Measurements from ENCODE around the gene PDIK1L. TPM values are rescaled to one million over a fixed set of nuclear protein-coding genes. Genes with fewer than 3 reads are reported as not detected.
"Not testable (repeated sequence)": the region's sequence is repeated elsewhere in the genome, so short reads cannot be mapped to it uniquely, and the experiment has no call there.

PDIK1L gene
- total and polyA plus RNA-seq, 4 donors, result 3.2 to 9.2 (median 4.8) TPM

DNA sequence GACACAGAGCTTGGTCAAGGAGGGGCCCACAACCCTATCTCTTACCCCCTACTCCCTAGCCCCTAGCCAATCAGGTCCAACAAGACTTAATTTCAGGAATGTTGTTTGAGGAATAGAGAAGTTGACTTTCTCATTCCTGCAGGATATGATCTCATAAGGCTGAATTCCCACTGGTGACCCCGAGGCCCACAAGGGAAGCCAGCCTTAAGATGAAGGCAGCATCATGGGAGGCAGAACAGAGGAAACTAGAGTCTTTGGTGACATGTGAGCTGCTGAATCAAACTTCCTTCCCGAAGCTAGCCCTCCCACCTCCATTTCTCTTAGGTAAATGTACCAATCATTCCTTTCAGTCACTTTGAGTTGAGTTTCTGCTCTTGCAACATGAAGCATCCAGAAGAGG, 9.1 kb upstream of the PDIK1L start:
- Histone ChIP-seq H3K9me3 (ENCODE audit: control insufficient read depth in 4 of 4, low read length in 3 of 4) (no peaks in the 10 kb centered on the region), H3K36me3 (ENCODE audit: control insufficient read depth in 4 of 4, insufficient read depth in 3 of 4, low read depth in 1 of 4, low read length in 3 of 4) (no peaks in the 10 kb centered on the region), H3K27ac (ENCODE audit: low read depth in 1 of 2, low read length in 2 of 2) (no peak overlapping the region), H3K9ac (ENCODE audit: low read depth in 1 of 2, low read length in 2 of 2) (no peak overlapping the region), H3K4me1 (ENCODE audit: control insufficient read depth in 4 of 4, insufficient read depth in 4 of 4, low read length in 3 of 4) (no peaks in the 10 kb centered on the region), H3K4me3 (ENCODE audit: low read depth in 1 of 3, low read length in 3 of 3) (no peak overlapping the region), H3K27me3 (ENCODE audit: control insufficient read depth in 4 of 4, insufficient read depth in 4 of 4, low read length in 3 of 4) (peaks cover 0 to 3% (median 0%) of the 10 kb centered on the region in 4 donors)
- TF ChIP-seq JUND (IDR thresholded peaks at IDR 0.05) (no peak), SP1 (IDR thresholded peaks at IDR 0.05) (no peak), FOXA2 (IDR thresholded peaks at IDR 0.05) (no peak), RXRA (IDR thresholded peaks at IDR 0.05) (no peak), HNF4G (IDR thresholded peaks at IDR 0.05) (no peak)
- TF ChIP-seq, protein P1, sequence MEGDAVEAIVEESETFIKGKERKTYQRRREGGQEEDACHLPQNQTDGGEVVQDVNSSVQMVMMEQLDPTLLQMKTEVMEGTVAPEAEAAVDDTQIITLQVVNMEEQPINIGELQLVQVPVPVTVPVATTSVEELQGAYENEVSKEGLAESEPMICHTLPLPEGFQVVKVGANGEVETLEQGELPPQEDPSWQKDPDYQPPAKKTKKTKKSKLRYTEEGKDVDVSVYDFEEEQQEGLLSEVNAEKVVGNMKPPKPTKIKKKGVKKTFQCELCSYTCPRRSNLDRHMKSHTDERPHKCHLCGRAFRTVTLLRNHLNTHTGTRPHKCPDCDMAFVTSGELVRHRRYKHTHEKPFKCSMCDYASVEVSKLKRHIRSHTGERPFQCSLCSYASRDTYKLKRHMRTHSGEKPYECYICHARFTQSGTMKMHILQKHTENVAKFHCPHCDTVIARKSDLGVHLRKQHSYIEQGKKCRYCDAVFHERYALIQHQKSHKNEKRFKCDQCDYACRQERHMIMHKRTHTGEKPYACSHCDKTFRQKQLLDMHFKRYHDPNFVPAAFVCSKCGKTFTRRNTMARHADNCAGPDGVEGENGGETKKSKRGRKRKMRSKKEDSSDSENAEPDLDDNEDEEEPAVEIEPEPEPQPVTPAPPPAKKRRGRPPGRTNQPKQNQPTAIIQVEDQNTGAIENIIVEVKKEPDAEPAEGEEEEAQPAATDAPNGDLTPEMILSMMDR (IDR thresholded peaks at IDR 0.05; ENCODE audit: low read depth, low read length, missing input control), result no peak
- TF ChIP-seq, protein P2, sequence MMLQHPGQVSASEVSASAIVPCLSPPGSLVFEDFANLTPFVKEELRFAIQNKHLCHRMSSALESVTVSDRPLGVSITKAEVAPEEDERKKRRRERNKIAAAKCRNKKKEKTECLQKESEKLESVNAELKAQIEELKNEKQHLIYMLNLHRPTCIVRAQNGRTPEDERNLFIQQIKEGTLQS (IDR thresholded peaks at IDR 0.05), result no peak
- TF ChIP-seq, protein P3, sequence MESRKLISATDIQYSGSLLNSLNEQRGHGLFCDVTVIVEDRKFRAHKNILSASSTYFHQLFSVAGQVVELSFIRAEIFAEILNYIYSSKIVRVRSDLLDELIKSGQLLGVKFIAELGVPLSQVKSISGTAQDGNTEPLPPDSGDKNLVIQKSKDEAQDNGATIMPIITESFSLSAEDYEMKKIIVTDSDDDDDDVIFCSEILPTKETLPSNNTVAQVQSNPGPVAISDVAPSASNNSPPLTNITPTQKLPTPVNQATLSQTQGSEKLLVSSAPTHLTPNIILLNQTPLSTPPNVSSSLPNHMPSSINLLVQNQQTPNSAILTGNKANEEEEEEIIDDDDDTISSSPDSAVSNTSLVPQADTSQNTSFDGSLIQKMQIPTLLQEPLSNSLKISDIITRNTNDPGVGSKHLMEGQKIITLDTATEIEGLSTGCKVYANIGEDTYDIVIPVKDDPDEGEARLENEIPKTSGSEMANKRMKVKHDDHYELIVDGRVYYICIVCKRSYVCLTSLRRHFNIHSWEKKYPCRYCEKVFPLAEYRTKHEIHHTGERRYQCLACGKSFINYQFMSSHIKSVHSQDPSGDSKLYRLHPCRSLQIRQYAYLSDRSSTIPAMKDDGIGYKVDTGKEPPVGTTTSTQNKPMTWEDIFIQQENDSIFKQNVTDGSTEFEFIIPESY (IDR thresholded peaks at IDR 0.05), result no peak
- WGBS, result 65% methylated on average over 2 of the region's 2 CpGs
- no peak for DNase-seq (ENCODE audit: low spot score)

DNA sequence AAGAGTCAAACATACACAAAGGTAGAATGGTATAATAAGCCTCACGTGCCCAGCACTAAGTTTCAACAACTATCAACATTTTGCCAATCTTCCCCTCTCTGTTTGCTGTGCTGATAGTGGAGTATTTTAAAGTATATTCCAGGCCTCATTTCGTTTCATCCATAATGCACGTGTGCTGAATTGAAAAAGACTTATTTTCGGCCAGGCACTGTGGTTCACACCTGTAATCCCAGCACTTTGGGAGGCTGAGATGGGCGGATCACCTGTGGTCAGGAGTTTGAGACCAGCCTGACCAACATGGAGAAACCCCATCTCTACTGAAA, 6.4 kb upstream of the PDIK1L start:
- not testable (repeated sequence) for H3K9ac ChIP-seq (ENCODE audit: low read depth in 1 of 2, low read length in 2 of 2)

DNA sequence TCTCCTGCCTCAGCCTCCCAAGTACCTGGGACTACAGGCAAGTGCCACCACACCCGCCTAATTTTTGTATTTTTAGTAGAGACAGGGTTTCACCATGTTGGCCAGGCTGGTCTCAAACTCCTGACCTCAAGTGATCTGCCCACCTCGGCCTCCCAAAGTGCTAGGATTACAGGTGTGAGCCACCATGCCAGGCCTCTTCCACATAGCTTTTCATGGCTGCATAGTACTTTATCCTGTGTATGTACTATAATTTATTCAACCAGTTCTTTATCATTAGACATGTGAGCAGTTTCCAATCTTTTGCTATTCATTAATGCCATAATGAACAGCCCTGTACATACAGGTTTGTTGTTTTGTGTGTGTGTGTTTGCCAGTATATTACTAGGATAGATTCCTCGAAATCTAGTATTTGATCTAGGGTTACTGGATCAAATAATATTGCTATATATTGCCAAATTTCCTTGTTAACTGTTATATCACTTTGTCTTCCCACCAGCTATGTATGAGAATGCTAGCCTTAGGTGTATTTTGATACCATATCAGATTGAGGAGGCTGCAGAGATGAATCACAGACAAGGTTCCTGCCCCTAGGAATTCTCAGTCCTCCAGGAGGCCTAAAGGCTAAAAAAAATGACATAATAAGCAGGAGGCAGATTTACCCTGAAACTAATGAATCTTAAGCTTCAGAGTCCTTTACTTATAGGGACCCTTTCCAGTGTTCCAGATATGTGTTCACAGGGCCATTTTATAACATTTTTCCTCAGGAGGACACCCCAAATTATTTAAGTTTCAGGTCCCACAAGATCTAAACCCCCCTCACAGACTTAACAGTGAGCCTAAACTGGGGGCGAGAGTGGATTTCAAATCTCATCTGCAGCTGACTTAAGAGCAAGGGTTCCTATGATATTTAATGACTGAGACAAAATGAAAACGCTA, 2.1 kb upstream of the PDIK1L start:
- Histone ChIP-seq H3K9me3 (ENCODE audit: control insufficient read depth in 4 of 4, low read length in 3 of 4) (no peaks in the 10 kb centered on the region), H3K4me1 (ENCODE audit: control insufficient read depth in 4 of 4, insufficient read depth in 4 of 4, low read length in 3 of 4) (peaks cover 9 to 26% (median 25%) of the 10 kb centered on the region in 4 donors), H3K36me3 (ENCODE audit: control insufficient read depth in 4 of 4, insufficient read depth in 3 of 4, low read depth in 1 of 4, low read length in 3 of 4) (no peaks in the 10 kb centered on the region), H3K4me3 (ENCODE audit: low read depth in 1 of 3, low read length in 3 of 3) (no peak overlapping the region), H3K9ac (ENCODE audit: low read depth in 1 of 2, low read length in 2 of 2) (peak overlapping the region; percentile 7 to 28), H3K27me3 (ENCODE audit: control insufficient read depth in 4 of 4, insufficient read depth in 4 of 4, low read length in 3 of 4) (no peaks in the 10 kb centered on the region), H3K27ac (ENCODE audit: low read depth in 1 of 2, low read length in 2 of 2) (no peak overlapping the region)
- WGBS, result 82% methylated on average over 5 of the region's 5 CpGs
- DNase-seq (ENCODE audit: low spot score), result no peak
- no peak for TF ChIP-seq HNF4G (IDR thresholded peaks at IDR 0.05)
- TF ChIP-seq NR2F2 (IDR thresholded peaks at IDR 0.05), result no peak
- TF ChIP-seq JUND (IDR thresholded peaks at IDR 0.05), result no peak

More for the DNA sequence above, 6.4 kb upstream of the PDIK1L start:
- H3K27me3 ChIP-seq (ENCODE audit: control insufficient read depth in 4 of 4, insufficient read depth in 4 of 4, low read length in 3 of 4); H3K4me3 ChIP-seq (ENCODE audit: low read depth in 1 of 3, low read length in 3 of 3); H3K27ac ChIP-seq (ENCODE audit: low read depth in 1 of 2, low read length in 2 of 2); H3K4me1 ChIP-seq (ENCODE audit: control insufficient read depth in 4 of 4, insufficient read depth in 4 of 4, low read length in 3 of 4); H3K9me3 ChIP-seq (ENCODE audit: control insufficient read depth in 4 of 4, low read length in 3 of 4); DNase-seq (ENCODE audit: low spot score); H3K36me3 ChIP-seq (ENCODE audit: control insufficient read depth in 4 of 4, insufficient read depth in 3 of 4, low read depth in 1 of 4, low read length in 3 of 4): not testable (repeated sequence)
- 46% methylated on average over 5 of the region's 5 CpGs for WGBS

Measured in liver (tissue), 9 donors.